ENCODE data around the gene TNIK.

Gene TNIK

DNA sequence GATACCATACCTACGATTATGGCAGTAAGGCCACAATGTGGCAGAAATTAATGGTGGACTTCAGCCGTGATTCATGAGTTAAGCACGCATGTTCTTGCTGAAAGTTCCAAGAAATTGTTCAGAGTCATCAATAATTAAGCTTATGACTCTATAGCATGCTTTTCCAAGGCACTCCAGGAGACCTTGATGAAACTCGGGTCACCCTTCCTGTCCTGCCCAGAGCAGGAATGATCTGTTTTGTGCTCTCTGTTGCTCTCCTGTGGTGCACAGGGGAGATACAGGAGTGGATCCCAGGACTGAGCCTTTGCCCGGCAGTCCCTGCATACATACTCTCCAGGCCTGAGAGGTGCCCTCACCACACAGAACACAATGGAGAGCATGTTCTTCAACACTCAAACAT lies 292.1 kb downstream of the TNIK start:
- H3K27ac ChIP-seq, result no peak overlapping the region
- H3K9me3 ChIP-seq (ENCODE audit: control insufficient read depth, low read length), result no peaks in the 10 kb centered on the region
- H3K4me2 ChIP-seq (ENCODE audit: low read length), result no peak overlapping the region
- H3K9ac ChIP-seq, result no peak overlapping the region
- no peaks in the 10 kb centered on the region for H3K36me3 ChIP-seq (ENCODE audit: control insufficient read depth, insufficient read depth, low read length)
- H3K79me2 ChIP-seq, result no peaks in the 10 kb centered on the region
- no peak overlapping the region for H3K4me3 ChIP-seq (ENCODE audit: low read depth, low read length)
- TF ChIP-seq, protein P1, sequence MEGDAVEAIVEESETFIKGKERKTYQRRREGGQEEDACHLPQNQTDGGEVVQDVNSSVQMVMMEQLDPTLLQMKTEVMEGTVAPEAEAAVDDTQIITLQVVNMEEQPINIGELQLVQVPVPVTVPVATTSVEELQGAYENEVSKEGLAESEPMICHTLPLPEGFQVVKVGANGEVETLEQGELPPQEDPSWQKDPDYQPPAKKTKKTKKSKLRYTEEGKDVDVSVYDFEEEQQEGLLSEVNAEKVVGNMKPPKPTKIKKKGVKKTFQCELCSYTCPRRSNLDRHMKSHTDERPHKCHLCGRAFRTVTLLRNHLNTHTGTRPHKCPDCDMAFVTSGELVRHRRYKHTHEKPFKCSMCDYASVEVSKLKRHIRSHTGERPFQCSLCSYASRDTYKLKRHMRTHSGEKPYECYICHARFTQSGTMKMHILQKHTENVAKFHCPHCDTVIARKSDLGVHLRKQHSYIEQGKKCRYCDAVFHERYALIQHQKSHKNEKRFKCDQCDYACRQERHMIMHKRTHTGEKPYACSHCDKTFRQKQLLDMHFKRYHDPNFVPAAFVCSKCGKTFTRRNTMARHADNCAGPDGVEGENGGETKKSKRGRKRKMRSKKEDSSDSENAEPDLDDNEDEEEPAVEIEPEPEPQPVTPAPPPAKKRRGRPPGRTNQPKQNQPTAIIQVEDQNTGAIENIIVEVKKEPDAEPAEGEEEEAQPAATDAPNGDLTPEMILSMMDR (IDR thresholded peaks at IDR 0.05), result no peak
- H3K27me3 ChIP-seq (ENCODE audit: control insufficient read depth, insufficient read depth, low read length), result no peaks in the 10 kb centered on the region
- H3K4me1 ChIP-seq, result no peaks in the 10 kb centered on the region
- H2AFZ ChIP-seq, result no peak overlapping the region

- no peak overlapping the region for H3K4me2 ChIP-seq (ENCODE audit: low read length)
- no peak overlapping the region for H3K27ac ChIP-seq
- H3K9me3 ChIP-seq (ENCODE audit: control insufficient read depth, low read length), result no peaks in the 10 kb centered on the region
- no peak overlapping the region for H2AFZ ChIP-seq
- H3K36me3 ChIP-seq (ENCODE audit: control insufficient read depth, insufficient read depth, low read length), result peaks cover 4% of the 10 kb centered on the region
- H3K4me3 ChIP-seq (ENCODE audit: low read depth, low read length), result no peak overlapping the region
- no peak overlapping the region for H3K9ac ChIP-seq
- TF ChIP-seq, protein P1 (IDR thresholded peaks at IDR 0.05), result no peak
- H3K4me1 ChIP-seq, result no peaks in the 10 kb centered on the region
- H3K79me2 ChIP-seq, result no peaks in the 10 kb centered on the region
- no peaks in the 10 kb centered on the region for H3K27me3 ChIP-seq (ENCODE audit: control insufficient read depth, insufficient read depth, low read length)
These were observed 294.2 kb downstream of the TNIK start for GRCh38 chr3:171165983-171166382.

DNA sequence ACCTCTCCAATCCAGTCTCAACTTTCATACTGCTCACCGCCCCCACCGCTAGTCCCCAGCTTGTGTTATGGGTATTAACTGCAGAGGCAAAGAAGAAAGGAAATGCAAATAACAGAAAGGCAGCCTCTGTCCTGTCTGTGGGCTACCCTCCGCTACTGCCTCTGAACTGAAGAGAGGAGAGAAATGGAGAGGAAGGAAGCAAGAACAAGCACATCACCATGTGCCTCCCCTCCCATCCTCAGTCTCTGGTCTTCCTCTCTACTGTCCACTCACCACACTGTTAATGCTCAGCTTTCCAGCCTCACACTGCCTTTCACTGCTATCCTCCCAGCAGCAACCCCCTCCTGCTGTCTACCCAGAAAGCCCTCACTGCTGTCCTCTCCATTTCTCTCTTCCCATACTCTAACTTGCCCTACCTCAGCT lies 294.7 kb downstream of the TNIK start:
- H3K9me3 ChIP-seq (ENCODE audit: control insufficient read depth, low read length), result no peaks in the 10 kb centered on the region
- TF ChIP-seq, protein P1 (IDR thresholded peaks at IDR 0.05), result no peak
- no peaks in the 10 kb centered on the region for H3K27me3 ChIP-seq (ENCODE audit: control insufficient read depth, insufficient read depth, low read length)
- H3K9ac ChIP-seq, result no peak overlapping the region
- no peak overlapping the region for H3K27ac ChIP-seq
- H3K4me3 ChIP-seq (ENCODE audit: low read depth, low read length), result no peak overlapping the region
- peaks cover 4% of the 10 kb centered on the region for H3K36me3 ChIP-seq (ENCODE audit: control insufficient read depth, insufficient read depth, low read length)
- no peak overlapping the region for H2AFZ ChIP-seq
- H3K4me1 ChIP-seq, result no peaks in the 10 kb centered on the region
- H3K79me2 ChIP-seq, result no peaks in the 10 kb centered on the region
- H3K4me2 ChIP-seq (ENCODE audit: low read length), result no peak overlapping the region

- Histone ChIP-seq H3K9me3 (ENCODE audit: control insufficient read depth, low read length) (no peaks in the 10 kb centered on the region), H3K4me3 (ENCODE audit: low read depth, low read length) (no peak overlapping the region), H3K36me3 (ENCODE audit: control insufficient read depth, insufficient read depth, low read length) (peaks cover 4% of the 10 kb centered on the region), H3K4me2 (ENCODE audit: low read length) (no peak overlapping the region), H3K27ac (no peak overlapping the region), H3K27me3 (ENCODE audit: control insufficient read depth, insufficient read depth, low read length) (no peaks in the 10 kb centered on the region), H2AFZ (no peak overlapping the region), H3K9ac (no peak overlapping the region), H3K4me1 (no peaks in the 10 kb centered on the region), H3K79me2 (no peaks in the 10 kb centered on the region)
- TF ChIP-seq, protein P1 (IDR thresholded peaks at IDR 0.05), result no peak
These were observed 296.1 kb downstream of the TNIK start for GRCh38 chr3:171164067-171164465.
